CD14-positive monocyte (primary cell): ENCODE measurements around the gene DMRT1. TPM values are rescaled to one million over a fixed set of nuclear protein-coding genes. Genes with fewer than 3 reads are reported as not detected.

ENCODE experiments used
- DNase-seq, 3 donors: peaks; one replicate each; pipeline ENCODE4 v3.0.0-alpha.2; 2011 to 2022
- H2AFZ ChIP-seq: 2 replicates; pipeline ENCODE4 v1.6.0; 2012; ENCODE audit warnings: mild to moderate bottlenecking, low read depth, low read length, inconsistent platforms; ENCODE audit not compliant: insufficient read depth, poor library complexity, severe bottlenecking
- H3K27ac ChIP-seq, 2 donors: 1 replicate in 1 of 2; 2 replicates in 1 of 2; pipeline ENCODE4 v1.5.1; 2012 to 2013; ENCODE audit warnings: low read length in 2 of 2, control low read depth in 1 of 2, inconsistent platforms in 1 of 2, low read depth in 1 of 2, mild to moderate bottlenecking in 1 of 2
- H3K27me3 ChIP-seq, 2 donors: one replicate each; pipeline versions ENCODE4 v1.6.0 to v1.6.1; 2011 to 2013; ENCODE audit warnings: low read length in 2 of 2; ENCODE audit not compliant: control insufficient read depth in 2 of 2, insufficient read depth in 2 of 2
- H3K36me3 ChIP-seq, 2 donors: replicated peaks in 1 of 2; 1 replicate in 1 of 2; 2 replicates in 1 of 2; pipeline versions ENCODE4 v1.5.1 to v1.6.1; 2012 to 2013; ENCODE audit warnings: low read length in 2 of 2, control low read depth in 1 of 2, inconsistent platforms in 1 of 2, mild to moderate bottlenecking in 1 of 2; ENCODE audit not compliant: insufficient read depth in 2 of 2, control insufficient read depth in 1 of 2
- H3K4me1 ChIP-seq, 2 donors: 1 replicate in 1 of 2; 2 replicates in 1 of 2; pipeline versions ENCODE4 v1.5.1 to v1.6.1; 2012 to 2013; ENCODE audit warnings: low read length in 2 of 2, control low read depth in 1 of 2, inconsistent platforms in 1 of 2, mild to moderate bottlenecking in 1 of 2, moderate library complexity in 1 of 2; ENCODE audit not compliant: insufficient read depth in 2 of 2, control insufficient read depth in 1 of 2
- H3K4me2 ChIP-seq: replicated peaks from 2 replicates; pipeline ENCODE3; 2012; ENCODE audit warnings: low read length, moderate library complexity, mild to moderate bottlenecking; ENCODE audit not compliant: poor library complexity, severe bottlenecking; ENCODE audit errors: extremely low read depth
- H3K4me3 ChIP-seq, 3 experiments: fragments of 200-600 bp in 1 of 3; sonication (generic) in 1 of 3; replicated peaks in 1 of 3; 1 replicate in 2 of 3; 2 replicates in 1 of 3; pipeline ENCODE4 v1.5.1; 2011 to 2013; ENCODE audit warnings: low read length in 3 of 3, mild to moderate bottlenecking in 3 of 3, control low read depth in 2 of 3, low read depth in 2 of 3, inconsistent platforms in 1 of 3, moderate library complexity in 1 of 3
- H3K79me2 ChIP-seq: 2 replicates; pipeline ENCODE4 v1.6.0; 2012; ENCODE audit warnings: mild to moderate bottlenecking, control low read depth, inconsistent platforms, low read length, moderate library complexity; ENCODE audit not compliant: insufficient read depth
- H3K9ac ChIP-seq: 2 replicates; pipeline ENCODE4 v1.6.0; 2017; ENCODE audit warnings: low read length, mild to moderate bottlenecking; ENCODE audit not compliant: insufficient read depth, poor library complexity, severe bottlenecking
- H3K9me3 ChIP-seq, 2 donors: replicated peaks in 1 of 2; 1 replicate in 1 of 2; 2 replicates in 1 of 2; pipeline versions ENCODE4 v1.5.1 to v1.6.1; 2012 to 2013; ENCODE audit warnings: low read length in 2 of 2, control low read depth in 1 of 2; ENCODE audit not compliant: control insufficient read depth in 1 of 2, insufficient read depth in 1 of 2
- H4K20me1 ChIP-seq: 2 replicates; pipeline ENCODE4 v1.6.0; 2012; ENCODE audit warnings: mild to moderate bottlenecking, low read length, control low read depth, moderate library complexity; ENCODE audit not compliant: insufficient read depth
- H3K27ac Mint-ChIP-seq, 7 donors: one replicate each; pipeline ENCODE4 v1.8.0; 2020; ENCODE audit warnings: mild to moderate bottlenecking in 7 of 7, mixed read lengths in 7 of 7, moderate library complexity in 6 of 7, inconsistent platforms in 2 of 7
- H3K27me3 Mint-ChIP-seq, 3 donors: one replicate each; pipeline ENCODE4 v1.8.0; 2021 to 2022; ENCODE audit warnings: low read depth in 3 of 3, mild to moderate bottlenecking in 3 of 3, mixed read lengths in 3 of 3, moderate library complexity in 3 of 3, inconsistent platforms in 1 of 3
- H3K36me3 Mint-ChIP-seq, 2 donors: one replicate each; pipeline ENCODE4 v1.8.0; 2020; ENCODE audit warnings: mixed read lengths in 2 of 2, inconsistent platforms in 1 of 2, mild to moderate bottlenecking in 1 of 2
- H3K4me1 Mint-ChIP-seq: one replicate; pipeline ENCODE4 v1.8.0; 2020; ENCODE audit warnings: mild to moderate bottlenecking, mixed read lengths
- H3K4me3 Mint-ChIP-seq, 2 donors: one replicate each; pipeline ENCODE4 v1.8.0; 2020; ENCODE audit warnings: mild to moderate bottlenecking in 2 of 2, mixed read lengths in 2 of 2, moderate library complexity in 1 of 2
- H3K9me3 Mint-ChIP-seq, 7 donors: one replicate each; pipeline ENCODE4 v1.8.0; 2020 to 2022; ENCODE audit warnings: mixed read lengths in 7 of 7, mild to moderate bottlenecking in 6 of 7, moderate library complexity in 6 of 7, inconsistent platforms in 2 of 7
- CTCF ChIP-seq: fragments of 200-600 bp; IDR thresholded peaks from one replicate; pipeline ENCODE4 v1.8.0; 2022; ENCODE audit warnings: antibody characterized with exemption, mild to moderate bottlenecking
- WGBS: methylation state at CpG from one replicate; pipeline ENCODE4 v1.1.5; 2013; ENCODE audit warnings: missing lambda C conversion rate; ENCODE audit not compliant: insufficient coverage; 5-methylcytosine and 5-hydroxymethylcytosine counted together
- intact Hi-C, 2 donors: fragments of 100-400 bp; cut with micrococcal nuclease; formaldehyde crosslinking; loops; one replicate each; pipeline versions ENCODE4 v1.15.0 to v1.15.1; 2023
- polyA plus RNA-seq, 3 donors: library from polyadenylated mRNA; depleted of rRNA in 1 of 3; unstranded in 2 of 3; stranded (reverse) in 1 of 3; fragments of 300-500 nt in 2 of 3; fragments of >200 nt in 1 of 3; fragmentation: Illumina TruSeq in 2 of 3; gene quantifications; 1 replicate in 2 of 3; 2 replicates in 1 of 3; pipeline ENCODE4 v1.2.3, GENCODE V29; 2012 to 2021
- small RNA-seq: library from RNA; depleted of rRNA; stranded (forward); fragments of <200 nt; gene quantifications from one replicate; pipeline ENCODE3, GENCODE V24; 2012; ENCODE audit warnings: low read depth; ENCODE audit not compliant: insufficient read length

The DMRT1 gene
- polyA plus RNA-seq, 3 donors, result not detected

- TF ChIP-seq CTCF, result no peak
- Mint-ChIP-seq H3K4me3 (peak overlapping the region in 1 of 2 donors; percentile 37), H3K27ac (peak overlapping the region in 1 of 7 donors; percentile 81), H3K27me3 (peaks cover 15 to 46% (median 16%) of the 10 kb centered on the region in 3 donors), H3K9me3 (peaks cover 0 to 14% (median 10%) of the 10 kb centered on the region in 7 donors), H3K4me1 (peaks cover 6% of the 10 kb centered on the region), H3K36me3 (no peaks in the 10 kb centered on the region)
- H3K79me2 ChIP-seq, result no peaks in the 10 kb centered on the region
- H3K36me3 ChIP-seq, result no peaks in the 10 kb centered on the region
- no peak overlapping the region for H3K4me3 ChIP-seq
- H3K4me1 ChIP-seq, result peaks cover 2 to 5% of the 10 kb centered on the region in 2 donors
- no peak overlapping the region for H3K4me2 ChIP-seq
- no peak overlapping the region for H2AFZ ChIP-seq
- peaks cover 22 to 24% of the 10 kb centered on the region in 2 donors for H3K27me3 ChIP-seq
- no peak overlapping the region for H3K27ac ChIP-seq
- DNase-seq, result peak in 1 of 3 donors; percentile 32
- H4K20me1 ChIP-seq, result no peaks in the 10 kb centered on the region
- no peaks in the 10 kb centered on the region for H3K9me3 ChIP-seq
- WGBS, result 7% methylated on average over 6 of the region's 10 CpGs
- H3K9ac ChIP-seq, result no peak overlapping the region
- intact Hi-C loops, result no loop called here
These were observed 176.6 kb downstream of the DMRT1 start for GRCh38 chr9:1018121-1018520.

Small RNA genes lying within 50 kb of the gene (small RNA-seq; reads per million reads assigned to genes)
- not detected for gene RNU6-1073P

Other genes with a start within 250 kb of the DMRT1 start
- gene DMRT3, start 135.0 kb downstream of the DMRT1 start, polyA plus RNA-seq, result not detected
- gene DMRT2, start 208.7 kb downstream of the DMRT1 start, polyA plus RNA-seq, result not detected